HG03460 (cell line): ENCODE measurements around the gene RAX.

Source experiments
- ATAC-seq: cut with Tn5 transposase; IDR thresholded peaks from one replicate; pipeline ENCODE4 v1.9.1; 2021; ENCODE audit not compliant: unreplicated experiment

The RAX gene

DNA sequence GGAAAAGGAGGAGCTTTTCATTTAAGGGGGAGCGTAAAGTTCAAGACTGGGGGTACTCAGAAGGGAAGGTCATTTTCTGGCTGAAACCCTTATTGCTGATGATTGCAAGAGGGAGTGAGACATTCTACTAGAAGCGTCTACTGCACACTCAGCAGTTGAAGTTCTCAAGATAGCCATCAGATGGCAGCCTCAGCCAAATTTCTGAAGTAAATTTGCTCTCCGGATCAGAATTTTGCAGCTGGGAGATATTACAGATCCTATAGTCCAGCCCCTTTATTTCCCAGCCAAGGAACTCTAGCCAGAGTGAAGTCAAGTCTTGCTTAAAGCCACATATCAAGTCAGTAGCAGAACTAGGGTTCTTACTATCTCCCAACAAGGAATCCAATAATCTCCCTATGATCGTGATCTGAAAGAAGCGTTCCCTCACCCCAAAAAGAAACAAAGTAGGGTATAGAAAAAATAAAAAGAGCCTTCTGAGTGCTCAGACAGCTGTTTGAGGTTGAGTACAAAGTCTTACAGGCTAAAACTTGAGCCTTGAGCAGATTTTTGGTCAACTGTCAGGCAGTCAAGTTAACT lies 24.0 kb downstream of the RAX start:
- no peak for ATAC-seq

DNA sequence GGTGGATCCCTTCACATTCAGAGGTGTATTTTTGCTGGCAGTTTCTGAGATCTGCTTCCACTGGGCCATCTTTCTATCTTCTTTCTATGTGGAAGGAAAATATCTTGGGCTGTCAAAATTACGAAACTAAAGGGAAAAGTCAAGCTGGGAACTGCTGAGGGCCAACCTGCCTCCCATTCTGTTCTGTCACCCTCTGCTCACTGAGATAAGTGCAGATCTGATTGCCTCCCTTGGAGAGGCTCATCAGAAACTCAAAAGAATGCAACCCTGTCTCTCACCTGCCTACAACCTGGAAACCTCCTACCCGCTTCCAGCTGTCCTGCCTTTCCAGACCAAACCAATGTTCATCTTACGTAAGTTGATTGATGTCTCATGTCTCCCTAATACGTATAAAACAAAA lies 26.5 kb downstream of the RAX start:
- ATAC-seq = no peak

DNA sequence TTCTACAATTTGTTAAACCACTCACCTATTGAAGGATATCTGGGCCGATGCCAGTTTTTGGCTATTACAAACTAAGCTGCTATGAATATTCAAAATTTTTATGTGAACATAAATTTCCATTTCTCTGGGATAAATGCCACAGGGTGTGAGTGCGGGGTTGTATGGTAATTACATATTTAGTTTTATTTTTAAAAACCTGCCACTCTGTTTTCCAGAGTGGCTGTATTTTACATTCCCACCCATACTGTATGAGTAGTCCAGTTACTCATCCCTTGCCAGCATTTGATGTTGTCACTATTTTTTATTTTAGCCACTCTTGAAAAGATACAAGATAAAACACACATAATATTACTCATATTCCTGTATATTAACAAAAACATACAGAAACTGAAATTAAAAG lies 30.3 kb downstream of the RAX start:
- ATAC-seq = no peak

DNA sequence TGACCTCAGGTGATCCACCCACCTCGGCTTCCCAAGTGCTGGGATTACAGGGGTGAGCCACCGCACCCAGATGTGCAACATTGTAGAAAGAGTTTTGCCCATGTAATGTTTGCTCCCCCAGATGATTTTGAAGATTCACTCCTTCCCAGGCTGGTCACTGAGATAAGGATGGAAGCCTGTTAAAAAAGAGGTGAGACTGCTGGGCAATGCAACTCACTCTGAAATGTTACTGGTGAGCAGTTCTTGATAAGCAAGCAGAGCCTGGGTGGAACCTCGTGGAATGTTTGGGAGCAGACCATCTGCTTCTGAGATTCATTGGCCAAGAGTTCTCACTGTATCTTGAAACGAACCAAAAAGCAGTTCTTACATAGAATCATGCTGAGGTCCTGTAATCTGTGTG lies 33.6 kb downstream of the RAX start:
- no peak for ATAC-seq

DNA sequence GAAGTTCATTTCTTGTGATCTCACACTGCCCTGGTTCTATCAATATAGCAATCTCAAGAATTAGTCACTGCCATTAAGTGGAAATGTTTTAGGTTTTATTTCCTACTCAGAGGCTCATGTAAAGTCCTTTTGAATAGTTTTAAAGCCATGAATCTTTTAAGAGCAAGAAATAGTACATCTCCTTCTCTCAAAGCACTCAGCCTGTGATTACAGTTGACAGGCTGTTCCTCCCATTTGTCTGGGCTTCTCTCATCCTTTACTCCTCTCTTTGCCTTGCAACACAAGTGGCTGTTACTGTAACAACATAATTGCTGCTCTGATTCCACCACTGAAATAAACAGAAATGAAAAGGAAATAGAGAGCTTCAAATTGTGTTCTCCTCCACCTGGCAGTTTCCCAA lies 34.9 kb downstream of the RAX start:
- no peak for ATAC-seq

DNA sequence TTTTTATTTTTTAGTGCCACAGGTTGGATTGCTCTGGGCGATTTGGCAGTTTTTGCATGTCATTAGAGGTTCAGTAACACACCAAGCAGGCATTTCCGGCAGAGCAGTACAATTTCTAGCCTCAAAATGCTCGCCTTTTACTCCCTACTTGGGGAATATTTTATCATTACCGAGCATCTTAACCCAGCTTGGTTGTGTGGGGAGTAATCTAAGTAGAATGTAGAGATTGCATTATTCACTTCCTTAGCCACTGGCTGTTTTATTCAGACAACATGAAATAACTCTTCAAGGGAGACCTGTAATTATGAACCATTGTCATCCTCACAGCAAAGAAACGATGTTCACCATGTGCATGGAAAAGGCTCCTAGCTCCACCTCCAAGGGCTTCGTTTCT lies 40.2 kb downstream of the RAX start:
- no peak for ATAC-seq

DNA sequence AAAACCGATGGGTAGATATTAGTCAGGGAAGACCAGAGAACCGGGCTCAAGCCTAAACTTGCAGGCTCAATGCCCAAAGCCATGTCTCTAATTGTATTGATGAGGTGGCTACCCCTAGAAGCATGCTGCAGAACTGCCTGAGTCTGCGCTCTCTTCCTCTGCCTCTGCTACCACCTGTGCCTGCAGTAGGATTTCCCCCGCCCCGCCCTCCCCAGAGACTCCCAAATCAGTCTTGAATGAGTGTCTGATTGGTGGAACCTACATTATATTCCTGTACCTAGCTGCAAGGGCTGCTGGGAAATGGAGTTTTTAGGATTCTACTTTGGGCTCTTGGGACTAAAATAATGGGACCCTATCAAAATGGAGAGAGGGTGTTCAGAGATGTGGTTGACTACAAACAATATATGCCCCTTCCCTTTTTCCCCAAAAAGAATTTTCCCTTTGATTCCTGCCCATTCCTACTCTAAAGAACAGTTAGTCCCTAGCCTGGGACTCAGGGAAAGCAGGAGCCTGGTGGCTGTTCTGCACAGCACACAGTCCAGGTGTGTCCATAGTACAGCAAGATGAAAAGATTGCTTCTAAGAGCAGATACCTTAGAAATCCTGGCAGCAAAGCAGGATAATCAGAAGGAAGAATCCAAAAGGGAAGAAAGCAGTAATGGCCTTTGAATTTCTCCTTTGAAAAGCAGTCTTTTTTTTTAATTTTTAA lies 40.8 kb downstream of the RAX start:
- ATAC-seq = no peak

DNA sequence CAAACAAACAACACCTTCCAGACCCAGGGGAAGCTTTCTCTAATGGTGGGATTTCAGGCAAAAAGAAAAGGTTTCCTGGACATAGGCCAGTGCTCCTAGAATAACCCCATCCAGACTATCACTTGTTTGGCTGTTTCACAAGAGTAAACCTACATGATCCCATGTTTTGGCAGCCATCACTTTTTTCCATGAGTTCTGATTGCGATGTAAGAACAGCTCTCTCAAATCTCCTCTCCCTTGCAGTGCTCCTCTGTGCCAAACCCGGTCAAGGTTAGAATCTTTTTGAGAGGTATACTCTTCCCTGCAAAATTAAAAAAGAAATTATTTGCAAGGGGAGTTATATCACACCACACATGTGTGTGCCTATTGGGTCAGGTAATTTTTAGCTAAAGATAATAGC lies 41.4 kb downstream of the RAX start:
- no peak for ATAC-seq

DNA sequence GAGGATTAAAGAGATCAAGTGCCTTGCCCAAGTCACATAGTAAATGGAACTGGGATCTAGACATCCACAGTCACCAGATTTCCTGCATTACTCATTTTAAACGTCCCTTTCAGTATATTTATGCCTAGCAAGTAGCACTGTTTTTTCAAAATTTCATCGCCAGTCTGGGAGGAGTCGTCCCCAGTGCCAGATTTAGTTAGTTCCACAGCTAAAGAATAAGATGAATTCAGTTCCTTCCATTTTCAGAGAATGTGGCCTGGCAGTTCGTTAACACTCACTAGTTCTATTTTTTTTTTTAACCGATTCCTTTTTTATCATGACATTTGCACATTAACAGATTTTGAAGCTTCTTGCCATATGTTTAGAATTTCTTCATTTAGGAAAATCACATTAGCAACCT lies 42.1 kb downstream of the RAX start:
- no peak for ATAC-seq

DNA sequence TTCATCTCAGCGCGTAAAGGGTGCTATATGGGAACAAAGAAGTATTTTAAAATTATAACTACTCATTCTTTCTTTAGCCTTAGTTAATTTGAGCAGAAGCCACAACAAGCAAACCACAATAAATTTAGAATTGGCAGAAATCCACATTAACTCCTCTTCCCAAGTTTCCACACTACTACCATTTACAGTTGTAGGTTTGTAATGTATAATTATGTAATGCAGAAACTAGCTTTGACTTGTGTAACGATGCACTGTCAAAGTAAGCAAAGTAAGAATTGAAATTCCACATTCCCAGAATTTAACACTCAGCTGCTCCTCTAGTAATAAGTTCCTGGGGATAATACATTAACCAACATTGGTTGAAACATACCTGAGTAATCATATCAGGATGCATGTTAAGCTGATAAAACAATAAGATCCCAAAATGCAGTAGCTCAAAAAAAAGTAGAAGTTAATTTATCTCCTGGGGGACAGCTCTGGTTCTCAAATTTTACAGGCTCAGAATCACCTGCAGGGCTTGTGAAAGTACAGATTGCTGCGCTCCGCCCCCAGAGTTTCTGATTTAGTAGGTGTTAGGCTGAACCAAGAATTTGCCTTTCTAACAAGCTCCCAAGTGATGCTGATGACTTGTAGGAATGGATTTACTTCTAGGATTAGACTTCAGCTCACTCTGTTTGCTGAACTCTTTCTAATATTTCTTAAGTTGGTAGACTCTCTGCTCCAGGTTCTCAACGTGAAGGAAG lies 43.4 kb downstream of the RAX start:
- no peak for ATAC-seq

DNA sequence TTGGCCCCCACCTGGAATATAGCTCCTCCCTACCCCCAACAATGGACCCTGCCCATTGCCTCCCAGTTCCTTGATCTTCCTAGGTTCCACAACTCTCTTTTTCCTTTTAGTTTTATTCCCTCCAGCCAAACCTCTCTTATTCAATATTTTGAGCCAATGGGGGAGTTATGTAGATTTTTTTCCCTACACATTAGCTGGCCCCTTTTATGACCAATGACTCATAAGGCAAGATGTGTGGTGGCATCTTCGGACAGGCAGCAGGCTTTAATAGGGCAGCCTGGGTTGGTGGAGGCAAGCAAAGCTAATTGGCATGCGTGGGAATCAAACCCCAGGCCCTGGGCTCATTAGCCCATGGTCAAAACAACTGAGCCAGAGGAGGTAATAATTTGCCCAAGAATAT lies 44.1 kb downstream of the RAX start:
- ATAC-seq = no peak

DNA sequence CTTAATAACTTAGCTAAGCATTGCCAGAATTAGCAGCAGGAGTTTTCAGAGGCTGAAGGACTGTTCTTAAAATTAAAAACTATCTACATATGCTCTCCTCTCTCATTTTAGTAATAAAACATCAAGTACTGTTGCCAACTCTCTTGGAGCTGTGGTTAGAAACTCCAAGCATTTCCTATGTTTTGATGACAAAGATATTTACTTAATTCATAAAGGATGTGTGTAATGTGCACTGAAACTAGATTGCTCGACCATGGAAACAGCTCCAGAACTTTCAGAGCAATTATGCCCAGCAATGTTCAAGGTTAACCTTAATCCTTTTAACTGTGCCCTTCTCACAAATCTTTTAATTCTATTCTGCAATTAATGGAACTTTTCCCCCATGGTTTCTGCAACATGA lies 44.9 kb downstream of the RAX start:
- ATAC-seq = no peak

DNA sequence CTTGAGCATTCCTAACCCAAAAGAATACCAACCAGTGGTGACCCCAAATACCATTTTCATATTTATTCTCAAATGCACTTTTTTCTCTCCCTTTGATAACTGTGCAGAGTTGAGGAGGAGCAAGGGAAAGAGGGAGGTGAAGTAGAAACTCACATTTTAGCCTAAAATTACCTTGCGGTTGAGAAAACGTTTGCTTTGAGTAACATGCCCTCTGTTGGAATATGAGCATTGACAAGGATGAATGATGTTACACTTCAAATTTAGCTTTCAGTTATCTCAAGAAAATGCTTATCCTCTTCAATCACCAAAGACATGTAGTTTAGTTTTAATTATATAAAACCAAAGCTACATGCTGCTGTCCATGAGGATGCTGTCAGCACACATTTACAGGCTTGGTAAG lies 50.9 kb downstream of the RAX start:
- ATAC-seq = no peak

DNA sequence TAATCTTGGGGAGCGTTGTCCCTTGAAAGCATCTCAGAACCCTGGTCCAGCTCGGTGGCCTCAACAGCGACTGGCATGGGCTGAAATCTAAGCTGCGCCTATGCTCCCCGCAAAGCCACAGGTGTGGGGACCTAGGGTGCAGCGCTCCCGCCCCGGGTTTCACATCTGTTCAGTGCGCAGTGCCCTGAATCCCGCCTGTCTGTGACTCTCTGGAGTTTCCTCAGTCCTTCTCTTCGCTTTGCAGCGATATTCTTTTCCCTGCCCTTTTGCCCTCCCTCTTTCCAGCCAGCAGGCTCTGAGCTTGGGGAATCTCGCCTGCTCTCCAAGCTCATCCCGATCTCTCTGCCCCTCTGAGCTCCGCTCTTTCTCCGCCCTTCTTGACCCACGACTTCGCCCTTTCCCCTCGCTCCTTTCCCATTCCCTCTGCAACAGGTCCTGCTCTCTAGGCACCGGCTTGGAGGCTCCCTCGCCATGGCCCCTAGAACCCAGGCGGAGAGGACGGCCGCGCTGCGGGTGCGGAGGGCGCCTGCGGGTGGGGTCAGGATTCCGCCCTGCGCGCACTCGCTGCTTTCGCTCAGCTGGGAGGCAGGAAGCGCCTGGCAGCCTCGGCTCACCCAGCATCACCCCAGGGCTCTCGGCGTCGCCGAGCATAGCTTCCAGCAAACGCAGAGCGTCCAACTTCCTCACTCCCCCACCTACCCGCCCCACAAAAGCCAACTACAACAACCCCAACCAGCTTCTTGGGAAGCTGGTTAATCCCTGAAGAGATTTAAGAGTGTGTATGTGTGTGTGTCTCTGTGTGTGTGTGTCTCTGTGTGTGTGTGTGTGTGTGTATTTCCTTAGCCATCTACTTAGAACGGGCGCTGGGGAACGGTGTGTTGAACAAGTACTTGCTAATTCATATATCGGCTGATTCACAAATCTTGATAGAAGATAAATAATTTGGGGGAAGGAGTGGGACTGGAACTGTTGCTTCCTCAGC lies 52.2 kb downstream of the RAX start:
- ATAC-seq = no peak

DNA sequence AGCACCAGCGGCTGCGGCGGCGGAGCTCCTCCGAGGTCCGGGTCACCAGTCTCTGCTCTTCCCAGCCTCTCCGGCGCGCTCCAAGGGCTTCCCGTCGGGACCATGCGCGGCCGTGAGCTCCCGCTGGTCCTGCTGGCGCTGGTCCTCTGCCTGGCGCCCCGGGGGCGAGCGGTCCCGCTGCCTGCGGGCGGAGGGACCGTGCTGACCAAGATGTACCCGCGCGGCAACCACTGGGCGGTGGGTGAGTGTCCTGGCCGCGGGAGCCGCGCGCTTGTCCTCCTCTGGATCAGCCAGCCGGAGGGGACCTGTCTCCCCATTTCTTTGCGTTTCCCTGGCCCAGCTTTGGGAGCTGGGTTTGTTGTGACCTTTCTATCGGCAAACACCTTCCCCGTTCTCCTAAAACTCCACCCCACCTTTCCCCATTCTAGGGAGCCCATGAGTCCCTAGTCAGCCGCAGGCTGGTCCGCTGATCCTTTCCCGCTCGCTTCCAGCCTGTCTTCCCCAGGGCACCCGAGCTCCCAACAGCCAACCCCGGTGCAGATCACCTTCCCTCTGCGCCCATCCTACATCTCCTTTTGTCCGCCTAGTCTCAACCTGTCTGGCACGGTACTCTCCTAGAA lies 53.0 kb downstream of the RAX start:
- no peak for ATAC-seq

DNA sequence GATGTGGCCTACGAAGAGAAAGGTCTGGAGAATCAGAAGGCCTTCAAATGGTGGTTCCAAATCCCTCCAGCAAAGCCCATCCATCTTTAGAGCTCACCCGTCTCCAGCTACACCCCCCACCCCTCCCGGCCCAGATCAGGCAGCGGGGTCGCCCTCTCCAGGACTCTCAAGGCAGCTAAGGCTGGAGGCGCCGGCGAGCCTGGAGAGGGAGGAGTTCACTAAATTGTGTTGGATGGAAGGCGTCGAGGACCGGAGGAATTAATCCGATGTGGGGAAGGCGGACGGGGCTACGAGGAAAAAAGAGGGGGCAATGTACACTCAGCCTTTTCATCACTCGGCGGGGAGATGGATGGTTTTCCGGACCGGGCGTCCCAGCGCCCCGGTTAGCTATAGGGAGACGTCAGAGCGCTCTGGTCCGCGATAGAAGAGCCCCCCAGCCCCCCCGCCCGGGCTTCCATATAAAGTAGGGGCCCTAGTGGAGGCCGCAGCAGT lies 53.5 kb downstream of the RAX start, which contains the start of gene GRP:
TSS of gene GRP (plus strand) at position 487 of the 492 bp plus-strand sequence. CDS start 108 bp downstream, outside the sequence.
- no peak for ATAC-seq

DNA sequence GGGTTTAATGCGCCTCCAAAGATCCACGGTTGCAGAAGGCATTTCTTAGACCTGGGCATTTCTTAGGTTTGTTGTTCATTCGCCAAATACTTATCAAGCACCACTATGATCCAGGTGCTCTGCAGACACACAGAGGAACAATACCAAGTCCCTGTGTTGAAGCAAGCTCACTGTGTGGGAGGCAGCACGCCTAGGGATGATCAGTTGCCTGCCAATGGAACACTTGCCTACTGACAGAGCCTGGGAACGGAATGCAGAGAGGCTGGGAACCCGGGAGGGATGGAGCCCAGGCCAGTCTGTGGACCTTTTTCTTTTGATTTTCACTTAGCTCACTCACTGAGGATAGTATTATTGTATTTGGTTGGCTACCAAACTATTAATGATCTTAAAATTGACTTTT lies 55.2 kb downstream of the RAX start:
- no peak for ATAC-seq
